ENCODE results near the gene GOPC. TPM values are rescaled to one million over a fixed set of nuclear protein-coding genes. Genes with fewer than 3 reads are reported as not detected.
"Not testable (repeated sequence)": the region's sequence is repeated elsewhere in the genome, so short reads cannot be mapped to it uniquely, and the experiment has no call there.

The GOPC gene
- total RNA-seq, 1 experiment from 2014 or later: 22.4 TPM

DNA sequence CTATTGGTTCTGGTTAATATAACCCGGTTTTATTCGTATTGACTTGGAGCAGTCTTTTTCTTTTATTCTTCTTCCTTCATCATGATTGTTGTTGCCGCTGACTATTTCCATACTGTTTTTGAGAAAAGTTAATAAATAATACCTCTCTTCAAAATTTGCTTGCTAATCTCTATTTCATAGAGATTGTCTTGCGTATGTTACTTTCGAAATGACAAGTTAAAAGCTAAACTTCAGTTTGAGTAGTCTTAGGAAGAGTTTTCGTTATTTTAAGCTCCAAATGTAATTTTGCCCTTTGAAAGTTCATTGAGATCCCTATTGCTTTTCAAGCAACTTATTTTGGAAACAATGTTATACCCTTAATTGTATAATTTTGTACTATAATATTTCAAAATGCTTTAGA lies 83.4 kb downstream of the GOPC start:
- DNase-seq (ENCODE audit: extremely low read depth, low read depth): no peak

DNA sequence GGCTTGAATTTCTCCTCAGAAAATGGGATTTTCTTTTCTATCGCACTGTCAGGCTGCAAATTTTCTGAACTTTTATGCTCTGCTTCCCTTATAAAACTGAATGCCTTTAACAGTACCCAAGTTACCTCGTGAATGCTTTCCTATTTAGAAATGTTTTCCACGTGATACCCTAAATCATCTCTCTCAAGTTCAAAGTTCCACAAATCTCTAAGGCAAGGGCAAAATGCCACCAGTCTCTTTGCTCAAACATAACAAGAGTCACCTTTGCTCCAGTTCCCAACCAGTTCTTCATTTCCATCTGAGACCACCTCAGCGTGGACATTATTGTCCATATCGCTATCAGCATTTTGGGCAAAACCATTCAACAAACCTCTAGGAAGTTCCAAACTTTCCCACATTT lies 84.3 kb downstream of the GOPC start:
- DNase-seq (ENCODE audit: extremely low read depth, low read depth): not testable (repeated sequence)

DNA sequence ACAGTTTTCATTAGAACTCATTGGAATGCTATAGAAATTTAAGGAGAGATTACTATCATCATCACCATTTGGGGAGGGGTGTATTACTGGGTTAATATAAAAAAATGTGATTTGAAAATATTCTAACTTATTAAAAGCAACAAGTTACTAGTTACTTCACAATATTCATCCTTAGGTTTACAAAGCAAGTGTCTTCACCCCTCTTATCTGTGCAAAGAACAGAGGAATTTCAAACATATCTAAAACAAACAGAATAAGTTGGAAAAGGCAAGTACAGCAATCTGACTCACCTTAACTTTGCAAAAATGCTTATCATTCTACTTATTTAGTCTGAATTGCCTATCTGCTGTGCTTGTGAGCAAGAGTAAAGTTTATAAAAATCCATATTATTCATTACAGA lies 87.0 kb downstream of the GOPC start:
- no peak for DNase-seq (ENCODE audit: extremely low read depth, low read depth)

DNA sequence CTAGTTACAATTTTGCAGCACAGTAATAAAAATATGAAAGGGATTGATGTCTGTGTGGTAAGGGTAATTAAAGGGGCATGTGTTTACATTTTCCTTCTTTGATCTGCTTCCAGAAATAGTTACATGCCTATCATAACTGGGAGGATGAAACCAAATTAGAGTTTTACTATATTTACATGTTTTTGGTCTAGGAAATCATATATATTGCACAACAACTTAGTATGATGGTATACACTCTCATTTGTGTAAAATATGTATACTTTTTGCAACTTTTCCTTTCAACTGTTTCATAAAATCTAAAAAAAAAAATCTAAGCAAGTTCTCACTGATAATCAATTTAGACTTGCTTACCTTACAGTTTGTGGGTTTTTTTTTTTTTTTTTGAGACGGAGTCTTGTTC lies 87.7 kb downstream of the GOPC start:
- DNase-seq (ENCODE audit: extremely low read depth, low read depth): no peak

DNA sequence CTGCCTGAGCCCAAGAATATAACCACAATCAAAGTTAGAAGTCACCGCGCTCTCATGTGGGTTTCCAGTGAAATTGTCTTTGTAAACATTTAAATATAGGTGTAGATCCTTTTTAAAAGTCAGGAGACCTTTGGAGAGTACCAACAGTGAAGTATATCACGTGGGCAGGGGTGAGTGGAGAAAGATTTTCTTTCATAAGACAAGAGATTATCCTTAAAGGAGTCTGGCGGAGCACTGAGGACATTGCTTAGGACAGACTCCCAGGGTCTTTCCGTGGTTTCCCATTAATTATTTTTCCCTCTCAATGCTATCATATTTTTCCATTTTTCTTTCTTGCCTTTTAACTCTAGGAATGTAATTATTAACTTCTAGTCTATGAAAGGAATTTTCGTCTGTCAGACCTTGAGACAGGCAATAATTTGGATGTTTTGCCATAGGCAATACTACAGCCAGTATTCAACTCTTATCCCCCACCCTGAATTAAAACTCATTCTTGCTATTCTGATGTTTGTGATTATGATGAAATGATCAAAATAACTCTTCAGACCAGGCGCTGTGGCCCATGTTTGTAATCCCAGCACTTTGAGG lies 88.4 kb downstream of the GOPC start:
- no peak for DNase-seq (ENCODE audit: extremely low read depth, low read depth)

DNA sequence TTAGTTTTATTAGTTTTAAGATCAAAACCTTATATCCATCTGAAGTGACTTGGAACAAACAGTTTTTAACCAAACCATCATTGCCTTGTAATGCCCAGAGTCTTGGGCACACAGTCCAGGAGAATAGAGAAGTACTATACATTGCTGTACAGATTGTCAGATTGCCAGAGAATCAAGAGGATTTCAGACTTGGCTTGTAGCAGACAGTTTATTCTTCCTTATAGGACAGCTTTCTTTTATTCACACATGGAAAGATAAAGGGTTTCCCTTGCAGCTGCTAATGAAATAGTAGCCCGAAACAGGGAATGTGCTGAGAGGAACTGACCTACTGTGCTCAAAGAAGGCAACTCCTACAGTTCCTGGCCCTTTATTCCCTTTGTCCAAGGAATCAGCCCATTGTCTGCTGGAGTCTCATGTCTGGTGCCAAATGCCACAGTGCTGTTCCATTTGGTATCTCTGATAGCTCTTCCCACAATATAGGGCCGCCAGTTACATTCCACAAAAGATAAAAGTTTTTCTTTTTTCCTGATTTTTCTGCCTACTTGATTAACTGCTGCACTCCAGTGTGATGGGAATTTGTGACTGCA lies 89.2 kb downstream of the GOPC start:
- no peak for DNase-seq (ENCODE audit: extremely low read depth, low read depth)

DNA sequence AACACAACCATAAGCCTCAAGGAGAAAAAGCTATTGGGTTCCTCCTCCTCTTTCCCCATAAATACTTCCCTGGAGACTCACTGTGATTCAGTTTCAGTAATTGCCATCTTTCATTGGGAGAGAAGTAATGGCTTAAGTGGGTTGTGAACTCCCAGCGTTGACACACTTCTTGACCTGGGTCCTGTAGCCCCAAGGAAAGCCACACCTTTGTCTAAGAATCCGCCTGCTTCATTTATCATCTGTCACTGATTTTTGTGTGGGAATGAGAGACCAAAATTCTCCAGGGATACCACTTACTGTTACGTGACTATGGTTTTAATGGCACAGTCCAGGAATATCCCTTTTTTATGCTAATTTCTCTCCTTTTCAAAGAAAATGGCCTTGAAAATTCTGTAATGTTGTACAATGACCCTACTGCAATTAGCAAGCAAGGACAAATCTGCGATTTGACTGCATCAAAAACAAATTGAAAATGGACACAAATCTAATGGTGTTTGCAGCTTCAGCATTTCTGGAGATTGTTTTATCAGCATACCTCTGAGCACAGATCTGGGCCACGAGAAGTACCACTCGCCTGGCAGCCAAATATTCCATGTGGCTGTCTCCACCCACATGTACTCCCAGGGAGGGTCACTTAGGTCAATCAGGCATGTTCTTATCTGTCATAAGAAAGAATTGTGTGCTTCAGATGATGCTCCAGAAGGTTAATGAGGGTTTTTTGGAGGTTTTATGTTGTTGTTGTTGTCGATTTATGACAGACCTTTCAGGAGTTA lies 90.1 kb downstream of the GOPC start:
- DNase-seq (ENCODE audit: extremely low read depth, low read depth): no peak

Other genes starting within 250 kb of the GOPC start
- not detected in 2 replicates for gene ROS1, start 176.6 kb downstream of the GOPC start, total RNA-seq (2014; rRNA removed; shearing (Covaris generic))
- 4.5 and 5.6 TPM in 2 replicates for gene DCBLD1, start 119.8 kb downstream of the GOPC start, total RNA-seq (2014; rRNA removed; shearing (Covaris generic))
- 16.1 and 17.7 TPM in 2 replicates for gene NUS1, start 73.0 kb upstream of the GOPC start, total RNA-seq (2014; rRNA removed; shearing (Covaris generic))